ENCODE data around the gene BANP.
"Not testable (repeated sequence)": the region's sequence is repeated elsewhere in the genome, so short reads cannot be mapped to it uniquely, and the experiment has no call there.

BANP gene

GRCh38 chr16:88084881-88085280 lies 133.6 kb downstream of the BANP start:
- Histone ChIP-seq H3K9ac (ENCODE audit: low read depth, low read length) (no peak overlapping the region), H3K4me3 (ENCODE audit: low read depth, low read length) (no peak overlapping the region), H3K27me3 (ENCODE audit: control insufficient read depth, insufficient read depth, low read length) (no peaks in the 10 kb centered on the region), H3K9me3 (ENCODE audit: control insufficient read depth, insufficient read depth, low read length) (no peaks in the 10 kb centered on the region), H3K36me3 (ENCODE audit: control insufficient read depth, insufficient read depth, low read length) (no peaks in the 10 kb centered on the region), H3K4me1 (ENCODE audit: control insufficient read depth, insufficient read depth, low read length) (no peaks in the 10 kb centered on the region), H3K27ac (ENCODE audit: low read depth, low read length) (no peak overlapping the region)

- no peaks in the 10 kb centered on the region for H3K27me3 ChIP-seq (ENCODE audit: control insufficient read depth, insufficient read depth, low read length)
- H3K9ac ChIP-seq (ENCODE audit: low read depth, low read length): no peak overlapping the region
- H3K36me3 ChIP-seq (ENCODE audit: control insufficient read depth, insufficient read depth, low read length): no peaks in the 10 kb centered on the region
- no peak overlapping the region for H3K4me3 ChIP-seq (ENCODE audit: low read depth, low read length)
- no peaks in the 10 kb centered on the region for H3K4me1 ChIP-seq (ENCODE audit: control insufficient read depth, insufficient read depth, low read length)
- H3K27ac ChIP-seq (ENCODE audit: low read depth, low read length): no peak overlapping the region
- H3K9me3 ChIP-seq (ENCODE audit: control insufficient read depth, insufficient read depth, low read length): no peaks in the 10 kb centered on the region
These were observed 135.6 kb downstream of the BANP start for GRCh38 chr16:88086571-88087516.

- H3K9me3 ChIP-seq (ENCODE audit: control insufficient read depth, insufficient read depth, low read length): no peaks in the 10 kb centered on the region
- no peak overlapping the region for H3K27ac ChIP-seq (ENCODE audit: low read depth, low read length)
- H3K36me3 ChIP-seq (ENCODE audit: control insufficient read depth, insufficient read depth, low read length): no peaks in the 10 kb centered on the region
- no peaks in the 10 kb centered on the region for H3K4me1 ChIP-seq (ENCODE audit: control insufficient read depth, insufficient read depth, low read length)
- H3K27me3 ChIP-seq (ENCODE audit: control insufficient read depth, insufficient read depth, low read length): no peaks in the 10 kb centered on the region
- H3K9ac ChIP-seq (ENCODE audit: low read depth, low read length): no peak overlapping the region
- no peak overlapping the region for H3K4me3 ChIP-seq (ENCODE audit: low read depth, low read length)
These were observed 136.3 kb downstream of the BANP start for GRCh38 chr16:88087517-88087877.

GRCh38 chr16:88088161-88088581 lies 136.9 kb downstream of the BANP start:
- no peaks in the 10 kb centered on the region for H3K4me1 ChIP-seq (ENCODE audit: control insufficient read depth, insufficient read depth, low read length)
- H3K27ac ChIP-seq (ENCODE audit: low read depth, low read length): no peak overlapping the region
- H3K4me3 ChIP-seq (ENCODE audit: low read depth, low read length): no peak overlapping the region
- H3K9ac ChIP-seq (ENCODE audit: low read depth, low read length): no peak overlapping the region
- H3K27me3 ChIP-seq (ENCODE audit: control insufficient read depth, insufficient read depth, low read length): no peaks in the 10 kb centered on the region
- H3K36me3 ChIP-seq (ENCODE audit: control insufficient read depth, insufficient read depth, low read length): no peaks in the 10 kb centered on the region
- no peaks in the 10 kb centered on the region for H3K9me3 ChIP-seq (ENCODE audit: control insufficient read depth, insufficient read depth, low read length)

GRCh38 chr16:88088611-88089010 lies 137.4 kb downstream of the BANP start:
- H3K36me3 ChIP-seq (ENCODE audit: control insufficient read depth, insufficient read depth, low read length); H3K4me1 ChIP-seq (ENCODE audit: control insufficient read depth, insufficient read depth, low read length); H3K9me3 ChIP-seq (ENCODE audit: control insufficient read depth, insufficient read depth, low read length); H3K4me3 ChIP-seq (ENCODE audit: low read depth, low read length); H3K27me3 ChIP-seq (ENCODE audit: control insufficient read depth, insufficient read depth, low read length); H3K9ac ChIP-seq (ENCODE audit: low read depth, low read length); H3K27ac ChIP-seq (ENCODE audit: low read depth, low read length): not testable (repeated sequence)

GRCh38 chr16:88089071-88089470 lies 137.8 kb downstream of the BANP start:
- not testable (repeated sequence) for H3K4me1 ChIP-seq (ENCODE audit: control insufficient read depth, insufficient read depth, low read length); H3K9ac ChIP-seq (ENCODE audit: low read depth, low read length); H3K4me3 ChIP-seq (ENCODE audit: low read depth, low read length); H3K27me3 ChIP-seq (ENCODE audit: control insufficient read depth, insufficient read depth, low read length); H3K9me3 ChIP-seq (ENCODE audit: control insufficient read depth, insufficient read depth, low read length); H3K27ac ChIP-seq (ENCODE audit: low read depth, low read length); H3K36me3 ChIP-seq (ENCODE audit: control insufficient read depth, insufficient read depth, low read length)

GRCh38 chr16:88089632-88090376 lies 138.6 kb downstream of the BANP start:
- H3K4me1 ChIP-seq (ENCODE audit: control insufficient read depth, insufficient read depth, low read length); H3K9ac ChIP-seq (ENCODE audit: low read depth, low read length): not testable (repeated sequence)

GRCh38 chr16:88090377-88091175 lies 139.3 kb downstream of the BANP start:
- not testable (repeated sequence) for H3K27me3 ChIP-seq (ENCODE audit: control insufficient read depth, insufficient read depth, low read length); H3K9ac ChIP-seq (ENCODE audit: low read depth, low read length); H3K4me3 ChIP-seq (ENCODE audit: low read depth, low read length); H3K9me3 ChIP-seq (ENCODE audit: control insufficient read depth, insufficient read depth, low read length); H3K4me1 ChIP-seq (ENCODE audit: control insufficient read depth, insufficient read depth, low read length); H3K36me3 ChIP-seq (ENCODE audit: control insufficient read depth, insufficient read depth, low read length); H3K27ac ChIP-seq (ENCODE audit: low read depth, low read length)

More at GRCh38 chr16:88089632-88090376, 138.6 kb downstream of the BANP start:
- not testable (repeated sequence) for H3K4me3 ChIP-seq (ENCODE audit: low read depth, low read length); H3K27me3 ChIP-seq (ENCODE audit: control insufficient read depth, insufficient read depth, low read length); H3K27ac ChIP-seq (ENCODE audit: low read depth, low read length); H3K36me3 ChIP-seq (ENCODE audit: control insufficient read depth, insufficient read depth, low read length); H3K9me3 ChIP-seq (ENCODE audit: control insufficient read depth, insufficient read depth, low read length)

GRCh38 chr16:88091221-88091971 lies 140.2 kb downstream of the BANP start:
- H3K36me3 ChIP-seq (ENCODE audit: control insufficient read depth, insufficient read depth, low read length); H3K9me3 ChIP-seq (ENCODE audit: control insufficient read depth, insufficient read depth, low read length); H3K4me3 ChIP-seq (ENCODE audit: low read depth, low read length); H3K27ac ChIP-seq (ENCODE audit: low read depth, low read length); H3K4me1 ChIP-seq (ENCODE audit: control insufficient read depth, insufficient read depth, low read length); H3K9ac ChIP-seq (ENCODE audit: low read depth, low read length); H3K27me3 ChIP-seq (ENCODE audit: control insufficient read depth, insufficient read depth, low read length): not testable (repeated sequence)

- H3K4me3 ChIP-seq (ENCODE audit: low read depth, low read length); H3K36me3 ChIP-seq (ENCODE audit: control insufficient read depth, insufficient read depth, low read length); H3K9ac ChIP-seq (ENCODE audit: low read depth, low read length); H3K27me3 ChIP-seq (ENCODE audit: control insufficient read depth, insufficient read depth, low read length); H3K27ac ChIP-seq (ENCODE audit: low read depth, low read length); H3K9me3 ChIP-seq (ENCODE audit: control insufficient read depth, insufficient read depth, low read length); H3K4me1 ChIP-seq (ENCODE audit: control insufficient read depth, insufficient read depth, low read length): not testable (repeated sequence)
These were observed 140.7 kb downstream of the BANP start for GRCh38 chr16:88091972-88092302.
